ENCODE results near the gene KDM4B. TPM values are rescaled to one million over a fixed set of nuclear protein-coding genes. Genes with fewer than 3 reads are reported as not detected.

The KDM4B gene
- total RNA-seq, 1 experiment from 2014 or later = 43.7 TPM

- H3K9ac ChIP-seq (ENCODE audit: extremely low read depth, insufficient read length, low read length) = no peak overlapping the region
- H3K27ac Mint-ChIP-seq = peak overlapping the region in 2 of 3 experiments; percentile 39 to 44; a peak in 3 of 7 replicates
- H2BK120ac ChIP-seq (ENCODE audit: low read depth, low read length, poor library complexity, severe bottlenecking) = no peak overlapping the region
- H3K23ac ChIP-seq (ENCODE audit: insufficient read length, low read depth, low read length) = no peak overlapping the region
- no peak overlapping the region for H2BK20ac ChIP-seq (ENCODE audit: low read depth, low read length, poor library complexity, severe bottlenecking)
- no peaks in the 10 kb centered on the region for H3K9me3 ChIP-seq (ENCODE audit: control insufficient read depth, low read depth, low read length)
- H2BK15ac ChIP-seq (ENCODE audit: low read depth, low read length) = no peak overlapping the region
- no peak overlapping the region for H3K4me2 ChIP-seq (ENCODE audit: insufficient read depth, insufficient read length, low read length)
- no peaks in the 10 kb centered on the region for H3K9me3 Mint-ChIP-seq
- H3K27me3 Mint-ChIP-seq (ENCODE audit: low read depth) = no peaks in the 10 kb centered on the region; the same call in 1 of the 2 replicates
- no peak for DNase-seq
- no peaks in the 10 kb centered on the region for H3K27me3 ChIP-seq (ENCODE audit: insufficient read depth, low read length)
- H3K27ac ChIP-seq (ENCODE audit: insufficient read length, low read depth, low read length) = no peak overlapping the region
- H2AK5ac ChIP-seq (ENCODE audit: insufficient read length, low read length) = no peak overlapping the region
- H3K79me2 ChIP-seq (ENCODE audit: insufficient read depth, low read length) = no peaks in the 10 kb centered on the region
- peaks cover 3 to 12% (median 8%) of the 10 kb centered on the region in 3 experiments; a peak in 4 of 7 replicates for H3K36me3 Mint-ChIP-seq (ENCODE audit: insufficient read depth in 1 of 3, low read depth in 3 of 3)
- H4K8ac ChIP-seq (replicated peaks; ENCODE audit: insufficient read length, low read depth, low read length) = no peak overlapping the region
- H2BK12ac ChIP-seq (ENCODE audit: insufficient read length, low read depth, low read length) = no peak overlapping the region
- no peaks in the 10 kb centered on the region for H3K23me2 ChIP-seq (ENCODE audit: insufficient read length, low read depth, low read length, poor library complexity, severe bottlenecking)
- H4K91ac ChIP-seq (ENCODE audit: insufficient read length, low read depth, low read length) = no peak overlapping the region
- H4K20me1 ChIP-seq (ENCODE audit: control insufficient read depth, insufficient read depth, insufficient read length) = no peaks in the 10 kb centered on the region
- H3K79me1 ChIP-seq (ENCODE audit: insufficient read depth, low read depth, low read length, poor library complexity, severe bottlenecking) = no peaks in the 10 kb centered on the region
- peak overlapping the region; percentile 22; the same call in 1 of the 2 replicates for H3K14ac ChIP-seq (ENCODE audit: insufficient read depth, low read length)
- no CpG with 5 or more reads among the region's 17 CpGs for WGBS (ENCODE audit: extremely low coverage, insufficient read length, low lambda C conversion rate)
- H3T11ph ChIP-seq (ENCODE audit: low read length) = no peak overlapping the region
- no peak overlapping the region for H4K5ac ChIP-seq (ENCODE audit: insufficient read length, low read depth, low read length)
- H3K56ac ChIP-seq (ENCODE audit: insufficient read length, low read depth, low read length) = no peak overlapping the region
- no peak overlapping the region for H3K4me3 Mint-ChIP-seq
- H2AFZ ChIP-seq (ENCODE audit: low read length) = no peak overlapping the region
- peaks cover 39 to 42% of the 10 kb centered on the region in 2 experiments for H3K4me1 Mint-ChIP-seq
- H3K4ac ChIP-seq (ENCODE audit: low read depth, low read length) = no peak overlapping the region
- no peak overlapping the region for H2BK5ac ChIP-seq (ENCODE audit: insufficient read length, low read length)
- H3K18ac ChIP-seq (ENCODE audit: insufficient read length, low read depth, low read length) = no peak overlapping the region
- peaks cover 6% of the 10 kb centered on the region; the same call in 1 of the 2 replicates for H3K4me1 ChIP-seq (ENCODE audit: insufficient read depth, low read length)
- no peak for TF ChIP-seq CTCF (conservative IDR thresholded peaks at IDR 0.05)
These were observed 101.4 kb downstream of the KDM4B start for GRCh38 chr19:5070331-5070730.
